Activated CD8-positive, alpha-beta memory T cell treated with anti-CD3 and anti-CD28 coated beads, Interleukin-2, amount 50 U/mL, for 24 hours (primary cell): ENCODE data around the gene IGIP.
A peak's percentile ranks its signal among the peaks of the same experiment; 100 is the strongest.
"Not testable (repeated sequence)": the region's sequence is repeated elsewhere in the genome, so short reads cannot be mapped to it uniquely, and the experiment has no call there.

Experiments used
- DNase-seq: peaks from one replicate; pipeline ENCODE4 v3.0.0-alpha.2; 2020; ENCODE audit errors: extremely low read depth

Gene IGIP

DNA sequence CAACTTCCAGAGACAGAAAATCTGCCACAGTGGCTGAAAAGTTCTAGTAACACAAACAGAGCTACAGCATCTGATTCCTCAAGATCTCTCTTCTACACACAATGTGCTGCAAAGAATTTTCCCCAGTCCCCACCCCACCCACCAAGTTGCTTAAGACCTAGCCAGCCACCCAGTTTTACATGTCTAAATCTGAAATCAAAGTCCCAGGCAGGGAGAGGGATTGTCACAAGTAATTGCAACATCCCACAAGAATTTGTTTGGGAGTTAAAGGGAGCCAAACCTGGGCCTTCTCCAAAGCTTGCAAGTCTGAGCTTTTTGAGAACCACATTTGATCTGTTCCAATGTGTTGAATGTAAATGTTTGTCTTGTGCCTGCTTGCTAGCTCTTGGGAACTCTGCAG is 15.5 kb downstream of the IGIP start:
- DNase-seq: no peak

DNA sequence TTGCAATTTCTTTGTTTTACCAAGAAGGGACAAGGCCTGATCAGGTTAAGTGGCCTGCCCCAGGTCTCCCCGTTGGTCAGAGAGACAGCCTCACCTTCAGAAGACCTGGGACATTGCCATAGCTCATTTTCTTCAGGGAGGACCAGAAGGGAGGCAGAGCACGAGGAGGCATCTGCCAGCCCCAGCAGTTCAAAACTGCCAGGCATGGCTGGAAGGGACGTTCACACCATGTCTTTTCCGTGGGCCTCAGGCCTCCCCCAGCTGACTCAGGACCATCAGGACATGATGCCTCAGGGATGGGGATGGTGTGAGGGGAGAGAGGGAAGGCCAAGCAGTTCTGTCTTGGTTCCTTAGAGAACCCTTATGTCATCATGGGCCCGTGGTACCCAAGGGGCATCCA is 16.5 kb downstream of the IGIP start:
- DNase-seq: no peak

DNA sequence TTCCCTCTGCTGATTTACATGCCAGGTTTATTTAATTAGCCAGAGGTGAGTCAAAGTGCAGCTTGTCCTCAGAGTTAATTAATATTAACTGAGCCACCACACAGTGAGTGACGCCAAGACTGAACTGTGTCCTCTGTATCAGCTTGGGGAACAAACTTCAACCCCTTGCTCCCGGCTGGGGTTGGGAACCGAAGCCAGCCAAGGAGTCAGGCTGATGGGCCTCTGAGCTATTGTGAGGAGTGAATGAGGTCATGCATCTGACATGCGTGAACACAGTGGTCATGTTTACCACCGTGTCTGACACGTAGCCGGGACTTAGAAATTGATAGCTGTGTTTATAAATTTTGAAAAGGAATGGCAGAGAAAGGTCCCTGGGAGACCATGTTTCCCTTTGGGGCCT is 17.1 kb downstream of the IGIP start:
- DNase-seq: no peak

DNA sequence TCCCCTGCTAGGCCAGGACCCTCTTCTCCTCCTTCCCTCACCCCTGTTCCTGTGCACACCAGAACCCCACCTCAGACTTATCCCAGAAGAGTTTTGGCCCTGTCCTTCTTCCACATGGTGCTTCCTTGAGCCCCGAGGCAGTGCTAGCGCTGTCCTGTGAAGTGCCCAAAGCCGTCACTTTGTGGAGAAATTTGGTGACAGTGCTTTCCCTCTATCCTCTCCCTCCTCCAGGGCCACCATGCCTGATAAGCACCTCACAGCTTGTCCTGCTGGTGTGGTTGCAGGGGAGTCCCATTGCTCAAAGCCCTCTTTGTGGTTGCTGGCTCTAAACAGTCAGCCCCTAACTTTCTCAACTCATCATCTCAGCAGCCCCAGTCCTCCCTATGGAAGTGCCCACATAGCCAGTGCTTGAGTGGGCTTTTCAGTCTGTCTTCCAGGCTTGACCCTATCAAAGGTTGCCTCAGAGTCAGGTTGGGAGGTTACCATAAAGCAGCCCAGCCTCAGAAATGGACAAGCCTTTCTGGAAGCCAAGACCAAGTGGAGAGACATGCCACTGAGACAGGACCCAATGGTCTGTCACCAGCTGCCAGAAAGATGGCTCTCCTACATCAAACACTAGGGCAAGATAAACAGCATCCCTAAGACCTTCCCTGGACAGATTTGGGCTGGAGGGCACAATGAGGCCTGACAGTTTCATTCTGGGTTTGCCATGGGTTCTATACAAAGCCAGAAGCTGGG is 18.0 kb downstream of the IGIP start:
- no peak for DNase-seq

DNA sequence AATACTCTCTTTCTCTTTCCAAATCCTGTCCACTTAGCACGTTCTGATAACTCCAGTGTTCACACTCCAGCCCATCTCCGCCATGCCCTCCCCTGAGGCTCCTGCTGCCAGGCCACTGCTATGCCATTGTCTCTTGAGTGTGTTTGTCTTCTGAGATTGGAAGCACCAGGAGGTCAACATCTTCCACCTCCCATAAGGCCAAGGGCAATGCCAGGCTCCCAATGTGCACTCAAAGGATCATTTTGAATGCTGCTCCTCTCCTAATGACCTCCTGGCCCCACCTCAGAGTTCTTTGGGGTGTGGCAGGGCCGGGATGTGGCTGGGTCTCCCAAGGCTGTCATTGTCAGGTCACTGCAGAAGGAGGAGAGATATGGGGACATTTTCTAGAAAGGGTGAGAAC is 19.5 kb downstream of the IGIP start:
- no peak for DNase-seq

DNA sequence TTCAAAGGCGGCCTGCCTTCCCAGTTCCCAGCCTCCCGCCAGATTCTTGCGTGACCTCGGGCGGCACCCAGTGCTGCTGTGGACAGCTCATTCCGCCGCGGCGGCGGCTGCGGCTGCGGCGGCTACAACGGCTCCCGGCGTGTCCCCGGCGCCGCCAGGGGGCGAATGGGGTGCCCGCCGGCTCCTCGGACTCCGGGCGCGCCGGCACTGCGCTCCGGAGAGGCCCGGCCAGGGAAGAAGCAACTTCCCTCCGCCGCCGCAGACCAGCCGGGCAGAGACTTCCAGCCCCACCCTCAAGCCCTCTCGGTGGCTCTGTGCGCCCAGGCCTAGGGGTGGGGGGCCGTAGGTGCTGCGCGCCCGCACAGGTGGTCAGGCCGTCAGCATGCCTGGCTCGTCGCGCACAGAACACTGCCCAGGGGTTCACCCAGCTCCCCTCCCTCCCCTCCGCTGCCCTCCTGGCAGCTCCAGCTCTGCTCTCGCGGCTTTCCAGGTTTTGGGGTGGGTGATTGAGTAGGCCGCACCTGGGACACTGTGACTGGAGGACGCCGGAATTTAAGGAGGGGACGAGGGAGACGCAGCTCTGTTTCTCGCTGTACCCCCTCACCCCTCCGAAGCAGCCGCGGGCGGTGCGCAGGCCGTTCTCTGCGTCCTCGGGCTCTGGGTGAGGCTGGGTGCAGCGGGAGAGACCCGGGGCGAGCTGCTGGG is 20.2 kb downstream of the IGIP start:
- DNase-seq: no peak

DNA sequence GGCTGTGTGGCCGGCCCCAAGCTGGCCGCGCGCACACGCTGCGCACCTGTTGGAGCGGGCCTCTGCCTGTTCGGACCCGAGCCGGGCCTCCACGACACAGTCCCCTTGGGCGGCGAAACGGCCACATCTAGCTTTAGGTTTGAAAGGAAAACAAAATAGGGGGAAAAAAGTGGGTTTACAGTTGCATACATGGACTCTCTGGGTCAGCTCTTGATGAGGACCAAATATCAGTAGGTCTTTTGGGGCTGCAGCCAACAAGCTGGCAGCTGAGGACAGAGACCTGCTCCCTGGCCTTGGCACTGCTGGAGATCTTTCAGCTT is 20.7 kb downstream of the IGIP start:
- no peak for DNase-seq

DNA sequence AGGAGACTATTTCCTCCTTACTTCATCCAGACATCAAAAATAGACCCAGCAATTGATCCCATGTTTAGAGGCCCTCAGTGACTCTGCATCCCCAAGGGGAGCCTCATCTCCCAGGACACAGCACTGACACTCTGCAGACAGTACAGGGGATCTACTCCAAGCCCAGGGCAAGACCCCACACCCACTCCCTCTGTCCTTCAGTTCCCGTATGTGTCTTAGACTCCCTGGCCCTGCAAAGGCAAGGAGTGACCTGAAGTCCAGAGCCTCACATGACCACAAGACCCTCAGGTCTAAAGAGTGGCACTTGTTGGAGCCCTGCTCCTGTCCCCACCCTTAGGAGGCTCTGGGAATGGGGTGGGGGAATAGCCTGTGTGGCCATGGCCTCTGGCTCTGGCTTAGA is 21.7 kb downstream of the IGIP start:
- DNase-seq: no peak

DNA sequence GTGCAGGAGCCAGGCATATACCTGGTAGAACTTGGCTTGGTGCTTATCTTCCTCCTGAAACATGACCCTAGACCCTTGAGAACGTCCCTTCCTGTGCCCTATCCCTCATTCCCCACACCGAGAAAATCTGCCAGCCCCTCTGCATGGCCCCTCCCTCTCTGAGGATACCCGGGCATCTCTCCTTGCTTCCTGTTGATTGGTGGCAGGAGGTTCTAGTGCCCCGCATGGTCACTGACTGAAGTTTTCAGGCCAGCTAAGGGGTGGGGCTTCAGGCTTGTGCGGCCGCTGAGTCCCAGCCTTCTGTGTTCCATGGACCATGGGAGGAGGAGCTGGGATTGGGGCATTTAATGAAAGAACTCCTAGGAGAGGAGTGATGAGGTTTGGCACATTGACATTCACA is 22.8 kb downstream of the IGIP start:
- no peak for DNase-seq

DNA sequence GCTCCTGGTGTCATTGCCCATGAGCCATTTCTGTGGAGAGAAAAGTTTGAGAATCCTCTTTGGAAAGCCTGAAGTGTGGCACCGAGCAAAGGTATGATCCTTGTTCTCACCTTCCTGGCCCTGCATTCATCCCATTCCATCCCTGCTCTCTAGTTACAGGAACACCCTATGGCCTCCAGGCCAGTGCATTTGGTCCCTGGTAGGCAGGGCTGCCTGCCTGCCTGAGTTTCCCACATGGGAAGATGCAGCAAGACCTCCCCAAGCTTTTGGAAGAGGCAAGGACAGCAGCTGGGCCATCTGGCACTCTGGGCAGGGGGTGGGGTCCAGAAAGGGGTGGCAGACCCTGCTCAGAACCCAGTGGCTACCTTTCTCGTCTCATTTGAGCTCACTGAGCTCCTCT is 24.5 kb downstream of the IGIP start:
- no peak for DNase-seq

DNA sequence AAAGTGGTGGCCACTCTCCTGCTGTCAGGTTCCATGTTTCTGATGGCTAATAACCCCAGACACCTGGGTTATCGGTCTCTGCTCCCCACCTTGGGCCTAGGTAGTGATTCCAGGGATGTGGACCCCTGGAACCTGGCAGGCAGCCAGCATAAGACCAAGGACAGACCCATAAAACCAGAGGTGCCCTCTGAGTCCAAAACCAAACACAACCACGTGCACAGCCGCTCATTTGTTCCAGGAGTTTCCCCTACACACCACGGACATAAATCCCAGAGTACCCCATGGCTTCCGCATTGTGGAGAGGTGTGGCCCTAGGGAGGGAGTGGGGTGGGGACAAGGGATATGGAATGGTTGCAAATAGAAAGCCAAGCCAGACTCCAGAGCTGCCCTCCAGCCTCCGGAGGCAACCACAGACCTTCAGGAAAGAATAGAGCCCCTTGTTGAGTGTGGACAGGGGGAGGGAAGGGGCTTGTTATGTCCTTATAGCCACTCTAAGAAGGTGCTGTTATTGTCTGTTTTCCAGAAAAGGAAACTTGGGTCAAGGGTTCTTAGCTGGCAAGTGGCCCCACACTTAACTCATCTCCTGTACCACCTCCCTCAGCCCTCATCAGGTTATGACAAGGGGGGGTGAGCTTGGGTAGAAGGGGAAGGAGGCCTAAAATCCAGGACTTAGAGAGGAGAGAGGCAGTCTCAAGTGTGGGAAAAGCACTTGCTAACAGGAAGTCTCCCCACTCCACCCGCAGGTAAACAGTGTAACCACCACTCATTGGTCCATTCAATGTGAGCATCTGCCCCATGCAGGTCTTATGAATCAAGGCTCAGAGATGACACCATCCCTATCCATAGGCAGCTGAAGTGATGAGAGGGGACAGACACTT is 25.6 kb downstream of the IGIP start:
- no peak for DNase-seq

DNA sequence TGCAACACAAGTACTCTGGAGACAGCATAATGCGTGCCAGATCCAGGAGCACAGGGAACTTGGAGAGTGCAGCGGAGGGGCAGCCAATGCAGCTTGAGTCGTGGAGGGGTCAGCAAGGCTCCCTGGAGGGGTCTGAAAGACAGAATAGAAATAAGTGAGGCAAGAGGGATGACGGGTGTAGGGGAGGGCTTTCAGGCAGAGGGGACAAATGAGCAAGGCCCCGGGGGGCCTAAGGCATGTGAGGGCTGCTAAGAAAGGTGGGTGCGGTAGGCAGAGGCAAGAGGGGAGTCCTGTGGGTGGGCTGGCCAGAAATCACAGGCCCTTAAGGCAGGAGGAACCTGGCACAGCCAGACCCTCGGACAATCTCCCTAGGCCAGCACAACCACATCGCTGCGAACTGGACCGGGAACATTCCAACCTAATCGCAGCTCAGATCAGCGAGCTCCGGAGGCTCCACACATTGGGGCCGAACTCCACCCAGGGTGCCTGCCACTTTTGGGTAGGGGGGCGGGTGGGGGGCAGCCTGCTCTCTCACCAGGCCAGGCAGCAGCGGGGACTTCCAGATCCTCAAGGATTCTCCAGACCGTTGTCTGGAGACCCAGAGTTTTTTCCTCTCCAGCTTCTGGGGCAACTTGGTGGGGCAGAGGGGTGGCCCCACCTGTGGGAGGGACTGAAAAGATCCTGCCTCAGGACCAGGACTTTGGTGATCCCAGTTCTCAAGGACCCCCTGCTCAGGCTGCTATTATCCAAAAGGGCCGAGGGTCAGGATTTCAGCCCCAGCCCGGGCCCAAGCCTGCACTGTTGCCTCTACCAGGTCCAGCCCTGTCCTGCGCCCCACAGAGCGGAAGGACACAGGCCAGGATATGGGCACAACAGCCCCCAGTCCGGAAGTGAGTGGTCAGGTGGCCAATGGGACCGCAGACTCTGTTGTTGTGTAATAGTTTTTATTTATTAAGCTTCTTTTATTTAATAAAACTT is 26.6 kb downstream of the IGIP start:
- no peak for DNase-seq

DNA sequence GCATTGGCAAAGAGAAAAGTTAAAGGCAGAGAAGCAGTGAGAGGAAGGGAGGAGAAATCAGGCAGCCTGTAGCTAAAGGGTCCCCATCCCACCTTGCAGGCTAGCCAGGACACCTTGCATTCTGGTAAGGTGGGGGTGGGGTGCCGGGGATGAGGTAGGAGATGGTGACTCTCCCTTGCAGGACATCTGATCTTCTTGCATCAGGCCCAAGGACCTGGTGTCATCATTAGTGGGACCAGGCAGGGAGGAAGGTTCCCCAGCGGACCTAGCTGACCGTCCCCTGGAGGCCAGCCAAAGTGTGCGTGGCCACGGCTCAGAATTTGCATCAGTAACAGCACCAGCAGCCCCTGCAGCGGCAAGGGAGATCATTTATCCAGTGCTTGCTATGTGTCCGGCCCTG is 27.5 kb downstream of the IGIP start:
- no peak for DNase-seq

DNA sequence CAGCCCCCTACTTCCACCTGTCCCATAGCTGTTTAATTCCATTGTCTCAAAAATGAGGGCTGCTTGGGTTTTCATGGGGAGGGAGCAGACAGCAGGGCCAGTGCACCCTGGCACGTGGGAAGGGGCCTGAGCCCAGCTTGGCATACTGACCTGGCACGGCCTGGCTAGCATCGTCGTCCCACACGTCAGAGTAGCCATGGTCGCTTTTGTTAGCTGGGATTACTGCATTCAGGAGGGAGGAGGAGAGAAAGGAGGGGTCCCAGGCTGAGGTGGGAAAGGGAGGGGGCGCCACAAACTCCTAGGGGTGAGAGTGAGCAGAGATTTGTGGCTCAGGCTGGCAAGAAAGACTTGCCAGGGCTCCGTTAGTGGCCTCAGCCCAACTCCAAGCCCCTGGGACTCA is 28.2 kb downstream of the IGIP start:
- no peak for DNase-seq

DNA sequence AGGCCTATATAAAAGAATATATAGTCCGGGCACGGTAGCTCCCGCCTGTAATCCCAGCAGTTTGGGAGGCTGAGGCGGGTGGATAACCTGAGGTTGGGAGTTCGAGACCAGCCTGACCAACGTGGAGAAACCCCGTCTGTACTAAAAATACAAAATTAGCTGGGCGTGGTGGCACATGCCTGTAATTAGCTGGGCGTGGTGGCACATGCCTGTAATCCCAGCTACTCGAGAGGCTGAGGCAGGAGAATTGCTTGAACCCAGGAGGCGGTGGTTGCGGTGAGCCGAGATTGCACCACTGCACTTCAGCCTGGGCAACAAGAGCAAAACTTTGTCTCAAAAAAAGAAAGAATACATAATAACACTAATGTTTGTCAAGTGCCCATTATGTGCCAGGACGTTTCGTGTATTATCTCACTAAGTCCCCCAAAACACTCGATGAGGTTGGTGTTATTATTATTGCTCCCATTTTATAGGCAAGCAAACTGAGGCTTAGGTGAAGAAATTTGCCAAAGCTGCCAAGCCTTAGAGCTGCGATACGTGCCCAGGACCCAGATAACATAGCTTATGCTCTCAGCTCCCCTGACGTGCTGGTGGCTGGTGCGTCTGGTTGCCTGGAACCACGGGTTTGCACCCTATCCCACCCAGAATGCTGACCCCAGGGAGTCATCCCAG is 29.1 kb downstream of the IGIP start:
- not testable (repeated sequence) for DNase-seq

DNA sequence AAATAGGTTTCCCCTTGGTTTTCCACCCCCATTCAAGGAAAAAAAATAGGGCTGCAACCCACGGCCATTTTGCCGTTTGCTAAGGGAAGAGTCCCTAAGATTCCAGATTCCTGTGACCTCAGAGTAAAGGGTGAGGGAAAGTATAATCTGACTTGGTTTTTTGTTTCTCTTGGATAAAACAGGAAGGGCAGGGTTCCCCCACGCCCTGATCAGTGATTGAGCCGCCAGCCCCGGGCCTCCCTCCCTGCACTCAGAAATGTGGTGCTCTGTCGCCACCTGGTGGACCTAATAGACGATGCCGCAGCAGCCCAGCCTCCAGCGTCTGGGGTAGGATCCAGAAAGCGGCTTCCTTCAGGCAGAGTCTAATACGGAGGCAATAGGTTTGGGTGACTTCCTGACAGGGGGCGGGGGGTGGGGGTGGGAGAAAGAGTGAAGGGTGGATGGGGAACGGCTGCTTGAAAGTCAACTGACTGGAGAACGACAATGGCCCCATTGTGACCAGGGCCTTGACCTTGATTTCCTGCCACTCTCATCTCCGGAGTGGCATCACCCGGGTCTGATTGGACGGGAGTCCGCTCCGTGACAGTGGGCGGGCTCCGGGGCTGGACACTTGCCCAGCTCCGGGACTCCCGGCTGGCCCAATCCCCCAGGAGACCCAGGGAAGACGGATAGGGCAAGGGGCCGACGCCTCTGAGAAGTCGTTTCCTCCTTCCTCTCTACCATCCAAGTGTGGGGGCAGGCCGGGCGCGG is 31.5 kb downstream of the IGIP start:
- peak; percentile 66 for DNase-seq

DNA sequence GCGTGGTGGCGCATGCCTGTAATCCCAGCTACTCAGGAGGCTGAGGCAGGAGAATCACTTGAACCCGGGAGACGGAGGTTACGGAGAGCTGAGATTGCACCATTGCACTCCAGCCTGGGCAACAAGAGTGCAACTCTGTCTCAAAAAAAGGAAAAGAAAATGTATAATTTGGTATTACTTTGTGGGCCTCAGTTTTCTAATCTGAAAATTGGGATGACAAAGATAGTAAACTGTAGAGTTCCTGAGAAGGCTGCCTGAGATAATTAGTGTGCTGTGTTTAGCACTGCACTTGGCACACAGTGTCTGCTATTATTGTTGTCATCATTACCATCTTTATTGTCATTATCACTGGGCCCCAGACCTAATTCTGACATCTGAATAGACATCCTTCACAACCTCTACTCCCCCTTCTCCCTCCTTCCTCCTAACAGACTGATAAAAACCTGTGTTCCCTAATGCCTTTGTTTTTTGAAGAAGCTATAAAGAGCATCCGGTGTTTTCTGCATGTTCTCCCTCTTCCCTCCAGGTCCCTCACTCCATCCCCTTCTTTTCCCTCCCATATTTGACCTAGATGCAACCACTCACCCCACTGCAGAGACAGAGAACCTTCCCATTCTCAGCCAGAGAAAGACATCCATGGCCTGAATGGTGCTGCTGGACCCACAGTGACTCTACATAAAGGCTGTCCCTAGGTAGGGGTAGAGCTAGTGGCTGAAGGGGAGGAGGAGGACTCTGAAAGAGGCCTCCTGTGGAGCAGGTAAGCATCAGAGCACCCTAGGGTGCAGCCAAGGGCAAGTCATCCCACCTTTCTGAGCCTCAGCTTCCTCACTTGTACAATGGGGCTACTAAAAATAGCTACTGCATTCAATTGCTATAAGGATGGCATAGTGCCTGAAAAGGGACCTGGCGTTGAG is 33.5 kb downstream of the IGIP start:
- no peak for DNase-seq

DNA sequence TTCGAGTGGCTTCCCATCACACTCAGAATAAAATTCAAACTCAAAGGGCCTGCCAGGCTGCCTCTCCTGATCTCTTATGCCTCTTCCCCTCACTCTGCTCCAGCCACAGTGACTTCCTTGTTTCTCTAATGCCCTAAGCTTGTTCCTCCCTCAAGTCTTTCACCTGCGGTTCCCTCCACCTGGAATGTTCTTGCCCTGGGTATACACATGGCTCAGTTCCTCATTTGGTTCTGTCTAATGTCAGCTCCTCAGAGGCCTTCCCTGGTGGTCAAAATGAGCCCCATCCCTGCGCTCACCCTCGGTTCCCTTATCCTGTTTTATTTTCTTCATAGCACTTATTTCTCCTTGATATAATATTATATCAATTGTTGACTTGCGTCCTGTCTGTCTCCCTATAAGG is 36.5 kb downstream of the IGIP start:
- DNase-seq: no peak

DNA sequence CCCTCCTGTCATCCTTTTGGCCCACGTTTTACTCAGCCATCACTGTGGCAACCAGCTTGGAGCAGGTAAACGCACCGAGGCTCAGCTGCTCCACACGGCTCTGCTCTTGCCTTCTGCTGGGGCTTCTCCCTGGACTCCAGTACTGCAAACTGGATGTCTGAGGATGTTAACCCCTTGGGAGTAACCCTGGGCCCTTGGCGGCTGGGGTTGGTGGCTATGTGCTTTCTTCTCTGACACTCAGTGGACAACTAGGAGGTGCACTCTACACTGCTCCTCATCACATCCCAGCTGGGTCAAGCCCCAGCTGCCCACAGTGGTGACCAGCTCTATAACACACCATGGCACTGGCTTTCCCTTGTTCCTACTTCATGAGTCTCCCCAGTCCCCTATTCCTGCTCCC is 37.0 kb downstream of the IGIP start:
- no peak for DNase-seq
